GM21447 (cell line): ENCODE data around the gene MED6.

Experiments used
- ATAC-seq: cut with Tn5 transposase; IDR thresholded peaks from one replicate; pipeline ENCODE4 v1.9.1; 2021; ENCODE audit not compliant: unreplicated experiment

The MED6 gene

GRCh38 chr14:70600382-70601157 lies at the start of gene MED6:
Gene MED6 (minus strand): TSS chr14:70600655. CDS start chr14:70600637, 18 bp downstream.
- ATAC-seq: peak; percentile 78

- ATAC-seq: no peak
Measured at GRCh38 chr14:70649803-70650202, 49.3 kb upstream of the MED6 start.

- ATAC-seq: no peak
Measured at GRCh38 chr14:70648346-70648745, 47.9 kb upstream of the MED6 start.

GRCh38 chr14:70646705-70647104 lies 46.2 kb upstream of the MED6 start:
- ATAC-seq: no peak

GRCh38 chr14:70645892-70646291 lies 45.4 kb upstream of the MED6 start:
- ATAC-seq: no peak

GRCh38 chr14:70643967-70644366 lies 43.5 kb upstream of the MED6 start:
- no peak for ATAC-seq

- peak; percentile 29 for ATAC-seq
Measured at GRCh38 chr14:70642303-70643235, 42.1 kb upstream of the MED6 start.

GRCh38 chr14:70641548-70642302 lies 41.3 kb upstream of the MED6 start, which contains the start of gene TTC9:
Gene TTC9 (plus strand): TSS chr14:70641916. CDS start chr14:70642130, 214 bp downstream.
- ATAC-seq: no peak

- ATAC-seq: peak; percentile 77
Measured at GRCh38 chr14:70640938-70641547, 40.6 kb upstream of the MED6 start.

- ATAC-seq: no peak
Measured at GRCh38 chr14:70638416-70638815, 38.0 kb upstream of the MED6 start.

GRCh38 chr14:70635971-70636595 lies 35.6 kb upstream of the MED6 start:
- no peak for ATAC-seq

GRCh38 chr14:70631948-70632347 lies 31.5 kb upstream of the MED6 start:
- no peak for ATAC-seq

GRCh38 chr14:70624972-70625371 lies 24.5 kb upstream of the MED6 start:
- no peak for ATAC-seq

- ATAC-seq: no peak
Measured at GRCh38 chr14:70622111-70622712, 21.8 kb upstream of the MED6 start.

GRCh38 chr14:70619708-70620107 lies 19.3 kb upstream of the MED6 start:
- ATAC-seq: no peak

- ATAC-seq: no peak
Measured at GRCh38 chr14:70618314-70618713, 17.9 kb upstream of the MED6 start.

- ATAC-seq: no peak
Measured at GRCh38 chr14:70616646-70617045, 16.2 kb upstream of the MED6 start.

- ATAC-seq: no peak
Measured at GRCh38 chr14:70611216-70611615, 10.8 kb upstream of the MED6 start.

GRCh38 chr14:70602254-70602653 lies 1.8 kb upstream of the MED6 start:
- no peak for ATAC-seq

- ATAC-seq: no peak
Measured at GRCh38 chr14:70601162-70601561, 707 bp upstream of the MED6 start.
